ENCODE results near the gene CRTAC1.

CRTAC1 gene
- total RNA-seq: 0 reads per million in 3 experiments

GRCh38 chr10:98030093-98030821 lies at the start of gene CRTAC1:
TSS of gene CRTAC1 (minus strand) at chr10:98030621. CDS start at chr10:98030472, 149 bp downstream.
- DNase-seq: no peak

- DNase-seq: no peak
These were observed 48.4 kb upstream of the CRTAC1 start for GRCh38 chr10:98078774-98079173.

- DNase-seq: no peak
These were observed 46.8 kb upstream of the CRTAC1 start for GRCh38 chr10:98077223-98077622.

GRCh38 chr10:98076086-98076485 lies 45.7 kb upstream of the CRTAC1 start:
- no peak for DNase-seq

- no peak for DNase-seq
These were observed 44.0 kb upstream of the CRTAC1 start for GRCh38 chr10:98074315-98074911.

GRCh38 chr10:98067165-98067564 lies 36.7 kb upstream of the CRTAC1 start:
- no peak for DNase-seq

GRCh38 chr10:98063740-98064027 lies 33.3 kb upstream of the CRTAC1 start:
- no peak for DNase-seq

GRCh38 chr10:98062424-98062823 lies 32.0 kb upstream of the CRTAC1 start:
- DNase-seq: no peak

- no peak for DNase-seq
These were observed 29.7 kb upstream of the CRTAC1 start for GRCh38 chr10:98060079-98060478.

- no peak for DNase-seq
These were observed 27.9 kb upstream of the CRTAC1 start for GRCh38 chr10:98058295-98058694.

GRCh38 chr10:98055841-98056516 lies 25.6 kb upstream of the CRTAC1 start:
- DNase-seq: no peak

- DNase-seq: no peak
These were observed 16.8 kb upstream of the CRTAC1 start for GRCh38 chr10:98047009-98047741.

- peak; percentile 28 for DNase-seq
These were observed 15.5 kb upstream of the CRTAC1 start for GRCh38 chr10:98045785-98046389.

GRCh38 chr10:98041352-98042043 lies 11.1 kb upstream of the CRTAC1 start:
- DNase-seq: no peak

GRCh38 chr10:98039690-98040381 lies 9.4 kb upstream of the CRTAC1 start:
- DNase-seq: no peak

- no peak for DNase-seq
These were observed 7.9 kb upstream of the CRTAC1 start for GRCh38 chr10:98038288-98038687.

GRCh38 chr10:98035599-98035998 lies 5.2 kb upstream of the CRTAC1 start:
- DNase-seq: no peak

GRCh38 chr10:98033515-98033914 lies 3.1 kb upstream of the CRTAC1 start:
- no peak for DNase-seq

- no peak for DNase-seq
These were observed 1.0 kb upstream of the CRTAC1 start for GRCh38 chr10:98031440-98031839.

- DNase-seq: no peak
These were observed 590 bp upstream of the CRTAC1 start for GRCh38 chr10:98030991-98031431.
